GM04503 (cell line): ENCODE data around the gene TBC1D21.

Experiments used
- DNase-seq: peaks from one replicate; pipeline ENCODE4 v3.0.0-alpha.2; 2012; ENCODE audit warnings: low read depth

TBC1D21 gene

DNA sequence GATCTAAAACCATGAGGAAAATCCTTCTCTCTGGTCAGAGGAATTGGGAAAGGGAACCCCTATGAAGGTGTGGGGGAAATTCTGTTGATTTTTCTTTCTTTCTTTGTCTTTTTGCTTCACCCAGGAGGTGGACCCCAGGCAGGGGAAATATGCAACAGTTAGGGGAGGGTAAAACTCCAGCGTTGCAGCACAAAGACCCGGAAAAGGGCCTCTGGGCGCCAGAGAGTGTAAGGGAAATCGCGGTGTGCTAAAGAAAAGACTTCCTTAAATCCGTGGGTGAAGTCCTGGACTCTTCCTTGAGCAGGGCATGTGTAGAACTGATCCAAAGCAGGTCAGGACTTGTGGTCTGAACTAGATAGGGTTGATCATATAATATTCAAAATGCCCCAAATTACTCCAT lies 11.1 kb upstream of the TBC1D21 start:
- no peak for DNase-seq

DNA sequence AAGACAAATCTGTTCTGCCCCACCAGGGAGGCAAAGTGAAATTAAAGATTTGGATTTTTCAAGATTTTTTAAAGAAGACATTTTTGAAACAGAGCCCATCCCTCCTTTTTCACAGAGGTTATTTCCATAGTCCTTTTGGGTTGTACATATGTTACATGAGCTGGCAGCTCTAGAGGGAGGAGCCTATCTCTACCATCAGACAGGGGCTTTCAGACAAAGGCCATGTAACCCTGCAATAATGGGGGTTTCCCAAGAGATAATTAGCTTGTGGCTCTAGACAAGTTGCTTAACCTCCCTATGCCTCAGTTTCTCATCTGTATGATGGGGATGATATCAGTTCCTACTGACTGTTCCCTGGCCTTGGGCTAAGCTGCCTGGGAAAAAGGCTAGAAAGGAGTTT lies 8.0 kb upstream of the TBC1D21 start:
- DNase-seq = no peak

DNA sequence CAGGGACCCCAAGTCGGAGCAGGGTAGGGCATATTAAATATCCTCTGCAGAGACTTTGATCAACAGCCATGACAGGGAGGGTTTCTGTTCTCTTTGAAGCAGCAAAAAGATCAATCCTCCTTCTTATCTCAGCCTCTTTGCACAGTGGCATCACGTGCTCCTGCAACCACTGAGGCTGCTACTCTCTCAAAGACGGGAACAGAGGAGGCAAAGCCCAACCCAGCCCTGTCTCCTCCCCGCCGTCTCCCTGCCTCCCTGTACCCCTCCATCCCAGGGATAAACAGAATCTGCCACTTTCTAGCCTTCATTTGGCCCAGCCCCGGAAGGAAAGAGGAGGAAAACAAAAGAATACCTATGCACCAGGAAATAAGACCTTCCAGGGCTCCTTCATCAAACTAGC lies 7.5 kb upstream of the TBC1D21 start:
- no peak for DNase-seq

DNA sequence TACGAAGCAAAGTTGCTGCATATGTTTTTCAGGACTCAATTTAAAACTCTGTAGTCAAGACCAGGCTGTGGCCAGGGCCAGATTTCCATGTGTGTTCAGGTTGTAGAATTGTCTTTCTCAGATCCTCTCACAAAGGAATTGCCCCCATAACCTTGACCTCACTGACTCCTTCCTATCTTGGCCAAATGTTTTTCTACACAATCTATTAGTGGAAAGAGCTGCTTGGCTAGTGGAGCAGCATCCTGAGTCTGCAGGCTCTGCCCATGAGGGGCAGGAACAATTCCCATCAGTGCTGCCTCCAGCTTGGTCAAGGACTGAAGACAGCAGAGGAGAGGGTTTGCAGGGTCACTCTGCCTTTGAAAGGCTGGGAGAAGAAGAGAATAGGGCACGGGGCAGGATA lies 6.9 kb upstream of the TBC1D21 start:
- DNase-seq = no peak

DNA sequence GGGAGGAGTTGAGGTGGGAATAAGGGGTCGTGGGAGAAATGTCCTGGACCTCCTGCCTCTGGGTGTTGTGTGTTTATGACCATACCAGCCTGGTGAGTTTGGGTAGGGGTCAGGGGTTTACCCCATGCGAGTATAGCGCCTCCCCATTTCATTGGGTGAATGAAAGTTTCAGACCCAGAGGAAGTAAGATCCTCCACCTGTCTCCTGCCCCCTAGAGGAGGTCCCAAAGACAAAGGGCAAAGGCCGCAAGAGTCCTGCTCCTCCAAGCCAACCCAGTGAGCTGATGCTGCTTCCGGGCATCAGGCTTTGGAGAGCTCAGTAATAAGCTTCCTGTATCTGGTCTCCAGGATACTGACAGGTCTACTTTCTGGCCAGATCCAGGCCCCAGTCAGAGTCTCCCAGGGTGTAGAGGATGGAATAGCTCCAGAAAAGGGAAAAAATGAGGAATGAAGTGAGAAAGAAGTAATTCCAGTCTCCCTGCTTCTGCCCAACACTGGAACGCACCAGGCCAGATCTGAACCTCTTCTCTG lies 6.4 kb upstream of the TBC1D21 start:
- no peak for DNase-seq

DNA sequence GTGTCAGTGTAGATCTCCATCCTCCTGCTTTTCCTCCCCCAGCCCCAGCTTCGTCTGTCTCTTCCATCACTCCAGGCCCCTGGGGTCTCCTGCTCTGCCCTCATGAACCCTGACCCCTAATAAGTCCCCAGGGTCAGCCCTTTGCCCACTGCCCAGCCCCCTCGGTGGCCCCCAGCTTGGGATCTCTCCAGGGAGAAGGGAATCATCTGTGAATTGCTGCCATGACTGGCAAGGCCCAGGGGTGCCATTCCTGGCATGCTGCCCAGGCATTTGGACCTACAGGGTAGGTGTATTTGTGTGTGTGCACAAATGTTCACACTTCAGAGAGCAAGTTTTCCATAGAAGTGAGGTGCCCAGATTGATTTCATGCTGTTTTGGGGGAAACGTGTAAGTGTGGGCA lies 5.9 kb upstream of the TBC1D21 start:
- no peak for DNase-seq

DNA sequence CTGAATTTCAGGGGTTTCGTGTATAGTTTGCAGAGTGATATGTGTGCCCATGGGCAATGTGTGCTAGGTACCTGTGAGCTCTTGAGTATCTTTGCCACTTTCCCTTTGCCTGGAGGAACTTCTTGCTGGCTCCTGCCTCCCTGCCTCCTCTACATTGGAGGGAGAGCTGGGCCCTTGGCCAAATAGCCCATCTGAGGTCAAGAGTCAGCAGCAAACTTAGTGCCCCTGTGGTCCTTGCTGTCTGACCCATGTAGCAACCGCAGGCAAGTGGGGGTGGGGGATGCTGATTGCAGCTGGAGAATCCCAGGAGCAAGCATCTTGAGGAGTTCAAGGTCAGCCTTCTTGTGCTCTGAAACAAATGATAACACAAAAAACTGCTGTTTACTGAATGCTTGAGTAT lies 5.4 kb upstream of the TBC1D21 start:
- DNase-seq = no peak

DNA sequence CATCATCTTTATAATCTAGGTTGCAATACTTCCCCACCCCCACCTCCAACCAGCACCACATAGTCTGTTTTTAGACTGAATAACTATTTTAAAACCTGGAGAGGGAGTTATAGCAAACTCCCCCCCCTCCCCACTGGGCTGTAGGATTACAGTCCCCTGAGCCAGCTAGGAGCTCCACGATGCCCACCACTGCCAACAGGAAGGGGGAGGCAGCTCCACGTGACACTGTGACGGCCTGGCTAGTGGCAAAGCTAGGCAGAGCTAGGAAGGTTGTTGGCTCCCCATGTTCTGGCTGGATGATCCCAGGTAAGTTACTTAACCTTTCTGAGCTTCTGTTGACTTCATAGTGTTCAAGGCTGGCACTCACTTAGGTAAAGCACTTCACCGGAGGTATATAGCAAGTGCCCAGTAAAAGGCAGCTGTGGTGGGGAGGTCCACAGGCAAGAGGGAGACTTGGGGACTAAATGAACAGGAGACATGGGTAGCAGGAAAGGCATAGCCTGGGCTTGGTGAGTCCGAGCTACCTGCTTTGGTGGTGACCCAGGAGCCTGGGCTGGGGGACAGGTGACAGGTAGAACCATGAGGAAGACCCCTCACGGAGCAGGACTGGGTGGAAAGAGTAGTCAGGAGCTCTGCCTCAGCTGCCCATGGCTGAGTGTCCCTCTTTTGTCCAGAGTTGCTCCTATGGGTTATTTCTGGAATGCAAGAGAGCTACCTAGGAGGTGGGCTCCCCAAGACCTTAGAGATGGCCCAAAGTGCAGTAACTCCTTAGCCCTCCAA lies 4.0 kb upstream of the TBC1D21 start:
- no peak for DNase-seq

DNA sequence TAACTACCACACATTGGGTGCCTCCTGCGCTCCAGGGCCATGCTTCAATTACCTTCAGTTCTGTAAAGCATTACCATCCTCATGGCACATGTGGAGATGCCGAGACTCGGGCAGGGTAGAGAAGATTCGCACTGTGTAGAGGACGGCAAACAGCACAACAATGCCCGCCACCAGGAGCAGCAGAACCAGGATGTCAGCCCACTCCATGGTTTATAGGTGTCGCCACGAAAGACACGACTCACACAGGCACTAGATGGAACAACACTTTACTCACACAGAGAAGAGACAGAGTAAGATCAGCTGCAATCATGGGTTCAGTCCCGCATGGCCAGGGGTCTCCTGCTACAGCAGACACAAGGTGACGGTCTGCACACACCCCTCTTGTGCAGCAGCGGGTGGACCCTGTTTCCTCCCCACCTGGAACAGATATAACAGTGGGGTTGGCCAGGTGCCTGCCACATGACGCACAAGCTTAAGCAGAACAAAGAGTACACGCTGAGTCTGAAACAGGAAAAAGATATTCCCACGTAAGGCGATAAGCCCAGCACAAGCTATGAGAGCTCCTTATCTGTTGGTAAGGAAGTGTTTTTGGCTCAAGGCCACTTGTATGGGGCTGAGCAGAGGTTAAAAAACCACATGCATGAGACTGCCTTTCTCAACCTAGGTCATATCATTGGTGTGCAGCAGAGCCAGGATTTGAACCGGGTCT lies 2.5 kb upstream of the TBC1D21 start:
- no peak for DNase-seq

DNA sequence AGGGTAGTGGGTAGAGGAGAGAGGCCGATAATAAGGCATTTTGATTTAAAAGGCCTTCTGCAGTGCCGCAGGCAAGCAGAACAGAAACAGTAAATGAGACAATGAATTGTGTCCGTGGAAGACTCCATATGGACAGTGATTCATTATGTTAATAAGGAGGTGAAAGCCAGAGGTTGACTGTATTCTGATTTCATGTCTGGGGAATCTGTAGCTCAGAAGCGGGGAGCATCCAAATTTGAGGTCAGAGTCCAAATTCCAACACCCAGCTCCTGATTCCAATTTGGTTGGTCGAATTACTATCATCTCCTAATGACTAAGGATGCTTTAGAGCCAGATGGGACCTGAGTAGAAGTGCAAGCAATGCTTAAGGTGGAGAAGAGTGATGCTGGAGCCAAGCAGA lies 1.0 kb upstream of the TBC1D21 start:
- DNase-seq = peak; percentile 61

DNA sequence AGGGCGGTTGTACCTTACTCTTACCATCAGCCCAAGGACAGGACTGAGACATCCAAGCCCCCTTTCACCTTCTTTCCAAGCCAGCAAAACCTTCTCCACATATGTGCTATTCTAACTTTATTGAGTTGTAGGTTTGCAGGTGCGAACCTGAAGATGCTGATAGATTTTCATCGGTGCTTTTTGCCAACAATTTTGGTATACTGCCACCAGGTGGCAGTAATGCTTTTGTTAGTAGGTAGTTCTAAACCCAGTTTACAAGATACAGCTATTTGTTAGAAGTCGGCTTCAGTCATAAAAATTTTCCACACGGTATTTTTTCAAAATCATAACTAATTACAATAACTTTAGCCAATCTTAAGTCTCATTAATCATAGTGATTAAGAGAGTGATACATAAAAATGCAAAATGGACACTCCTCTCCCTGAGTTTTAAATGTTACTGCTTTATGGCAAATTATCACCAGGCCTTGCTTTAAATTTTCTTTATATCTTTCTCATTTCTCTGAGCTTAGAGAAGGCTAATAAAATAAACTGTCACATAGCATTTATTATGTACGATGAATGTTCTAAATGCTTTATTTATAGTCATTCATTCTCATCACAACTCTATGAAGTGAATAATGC lies 636 bp downstream of the TBC1D21 start:
- DNase-seq = no peak

DNA sequence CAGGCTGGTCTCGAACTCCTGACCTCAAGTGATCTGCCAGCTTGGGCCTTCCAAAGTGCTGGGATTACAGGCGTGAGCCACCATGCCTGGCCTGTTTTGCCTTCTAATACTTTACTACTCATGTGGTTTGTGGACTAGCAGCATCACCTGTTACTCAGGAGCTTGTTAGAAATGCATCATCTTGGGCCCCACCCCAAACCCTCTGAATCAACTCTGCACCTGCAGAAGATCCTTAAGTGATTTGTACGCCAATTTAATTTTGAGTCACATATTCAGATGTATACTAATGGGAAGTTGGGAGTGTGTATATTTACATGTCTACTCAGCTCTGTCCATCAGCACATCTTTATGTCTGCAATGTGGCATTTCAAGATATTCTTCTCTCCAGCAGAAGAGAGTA lies 6.1 kb downstream of the TBC1D21 start:
- no peak for DNase-seq

DNA sequence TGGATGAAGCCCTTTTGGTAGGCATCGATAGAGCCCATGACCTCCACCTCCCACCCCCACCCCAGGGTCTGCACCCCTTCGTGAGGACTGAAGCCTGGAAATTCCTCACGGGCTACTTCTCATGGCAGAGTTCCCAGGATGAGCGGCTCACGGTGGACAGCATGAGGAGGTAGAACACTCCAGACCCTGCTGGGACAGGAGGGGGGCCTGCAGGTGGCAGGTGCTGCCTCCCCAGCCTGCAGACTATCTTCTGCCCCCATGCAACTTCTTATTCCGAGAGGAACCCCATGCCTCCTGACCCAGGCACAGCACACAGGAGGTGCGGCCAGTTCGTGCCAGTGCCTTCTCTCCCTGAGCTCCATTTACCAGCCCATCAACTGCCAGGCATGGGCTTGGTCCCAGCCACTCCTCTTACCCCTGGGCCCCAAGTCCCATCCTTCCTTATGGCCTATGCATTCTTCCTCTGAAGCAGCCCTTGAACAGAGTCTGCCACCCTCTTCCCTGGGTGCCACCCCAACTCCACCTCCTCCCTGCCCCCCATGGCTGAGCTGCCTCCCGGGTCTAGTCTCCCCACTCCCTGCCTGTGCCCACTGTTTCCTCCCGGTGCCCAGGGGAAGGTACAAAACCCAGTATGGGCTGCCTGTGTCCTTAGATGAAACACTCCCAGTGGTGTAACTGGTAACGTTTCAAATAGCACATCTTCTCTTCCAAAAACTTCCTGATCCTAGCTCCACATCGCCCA lies 8.4 kb downstream of the TBC1D21 start:
- DNase-seq = no peak

DNA sequence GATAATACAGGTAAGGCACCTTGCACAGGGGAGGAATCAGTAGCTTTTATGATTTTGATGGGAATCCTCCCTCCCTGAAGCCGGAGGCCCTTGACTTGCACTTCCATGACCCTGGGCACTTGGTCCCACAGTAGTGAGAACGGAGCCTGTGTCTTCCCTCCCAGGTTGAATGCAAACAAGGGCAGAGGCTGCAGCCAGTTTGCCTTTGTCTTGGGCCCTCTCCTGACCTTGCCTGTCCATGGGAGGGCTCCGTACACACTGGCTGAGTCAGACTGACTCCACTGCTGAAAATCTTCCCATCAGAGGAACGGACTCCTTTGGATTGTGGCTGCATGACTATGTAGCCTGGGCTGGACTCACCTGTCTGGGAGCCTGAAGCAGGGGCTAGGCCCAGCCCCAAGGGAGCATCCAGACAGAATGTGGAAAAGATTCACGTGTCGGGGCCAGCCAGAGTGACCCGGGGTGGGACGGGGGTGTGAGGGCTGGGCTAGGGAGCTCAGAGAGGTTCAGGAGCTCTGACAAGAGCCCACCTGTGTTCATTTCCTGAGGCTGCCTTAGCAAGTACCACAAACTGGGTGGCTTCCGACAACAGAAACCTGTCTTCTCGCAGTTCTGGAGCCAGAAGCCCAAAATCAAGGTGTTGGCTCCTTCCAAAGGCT lies 9.5 kb downstream of the TBC1D21 start:
- no peak for DNase-seq

DNA sequence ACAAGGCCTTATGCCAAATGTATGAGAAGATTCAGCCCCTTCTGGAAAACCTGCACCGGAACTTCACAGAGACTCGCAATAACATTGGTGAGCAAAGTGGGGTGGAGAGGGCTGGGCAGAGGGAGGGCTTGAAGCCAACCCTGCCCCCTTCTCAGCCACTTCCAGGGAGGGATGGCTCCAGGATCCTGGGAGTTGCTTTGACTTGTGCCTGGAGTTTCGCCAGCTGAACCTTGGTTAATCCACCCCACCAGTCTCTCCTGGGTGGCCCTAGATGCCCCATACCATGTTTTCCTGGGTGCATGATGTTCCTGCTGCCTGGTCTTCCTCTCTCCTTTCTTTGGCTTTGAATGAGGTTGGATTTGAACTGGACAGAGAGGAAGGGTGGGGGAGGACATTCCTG lies 10.8 kb downstream of the TBC1D21 start:
- DNase-seq = no peak

DNA sequence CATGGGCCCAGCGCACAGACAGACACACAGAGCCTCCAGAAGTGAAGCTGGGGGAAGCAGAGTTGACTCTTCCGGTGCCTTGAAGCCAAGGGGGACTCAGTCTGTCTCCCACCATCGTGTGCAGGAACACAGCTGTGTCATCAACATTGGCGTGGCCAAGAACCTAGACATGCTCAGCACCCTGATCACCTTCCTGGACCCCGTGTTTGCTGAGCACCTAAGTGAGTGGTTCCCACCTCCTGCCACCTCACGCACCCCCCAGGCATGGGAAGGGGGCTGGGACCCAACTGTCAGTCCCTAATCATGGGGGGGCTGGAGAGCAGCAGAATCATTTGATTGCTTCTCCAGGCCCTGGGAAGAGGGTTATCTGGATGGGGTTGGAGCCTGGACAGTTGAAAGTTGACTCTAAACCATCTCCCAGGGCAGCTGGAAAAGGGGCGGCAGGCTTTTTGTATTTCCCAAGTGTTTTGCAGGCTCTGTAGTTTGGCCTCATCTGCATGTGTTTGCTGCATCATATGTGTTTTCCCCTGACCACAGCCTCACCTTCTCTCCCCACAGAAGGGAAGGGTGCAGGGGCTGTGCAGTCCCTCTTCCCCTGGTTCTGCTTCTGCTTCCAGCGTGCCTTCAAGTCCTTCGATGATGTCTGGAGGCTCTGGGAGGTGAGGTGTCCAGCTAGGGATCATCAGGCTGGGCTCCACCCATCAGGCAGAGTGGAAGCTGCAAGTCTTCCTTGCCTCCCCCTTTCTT lies 12.8 kb downstream of the TBC1D21 start:
- no peak for DNase-seq

DNA sequence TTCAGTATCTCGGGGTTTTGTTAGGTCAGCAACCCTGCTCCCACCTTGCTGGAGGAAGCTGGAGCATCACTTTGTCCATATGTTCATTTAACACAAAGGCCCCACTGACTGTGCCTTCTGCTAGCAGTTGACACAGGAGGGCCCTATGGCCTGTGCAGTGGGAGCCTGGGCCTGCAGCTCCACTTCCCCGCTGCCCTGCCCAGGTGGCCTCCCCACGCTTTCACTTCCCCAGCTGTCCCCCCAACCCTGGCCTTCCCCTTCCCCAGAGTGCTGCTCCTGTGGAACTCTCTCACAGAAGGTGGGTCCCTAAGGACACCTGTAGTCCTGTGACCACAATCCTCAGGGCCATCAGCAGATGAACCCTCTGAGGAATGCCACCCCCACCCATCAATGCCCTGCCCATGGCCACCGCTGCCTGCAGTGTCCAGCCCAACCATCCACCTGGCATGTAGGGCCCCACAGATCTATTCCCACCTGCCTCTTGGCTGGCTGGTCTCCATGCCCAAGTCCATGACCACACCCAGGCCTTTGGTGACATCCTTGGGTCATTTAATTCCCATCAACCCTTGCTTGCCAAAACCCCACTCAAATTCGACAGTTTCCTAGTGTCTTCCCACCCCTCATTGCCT lies 13.5 kb downstream of the TBC1D21 start:
- no peak for DNase-seq

DNA sequence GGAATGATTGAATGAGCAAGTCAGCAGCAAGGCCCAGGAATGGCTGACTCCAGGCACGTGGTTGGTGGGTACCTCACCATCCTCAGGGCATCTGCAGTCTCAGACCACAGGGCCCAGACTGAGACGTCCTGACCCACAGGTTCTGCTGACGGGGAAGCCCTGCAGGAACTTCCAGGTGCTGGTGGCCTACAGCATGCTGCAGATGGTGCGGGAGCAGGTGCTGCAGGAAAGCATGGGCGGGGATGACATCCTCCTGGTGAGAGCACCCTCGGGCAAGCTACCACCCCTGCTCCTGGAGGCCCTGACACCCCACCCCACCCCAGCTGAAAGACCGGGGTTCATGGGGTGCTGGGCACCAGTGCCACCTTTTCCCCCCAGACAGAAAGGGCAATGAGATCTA lies 14.1 kb downstream of the TBC1D21 start:
- no peak for DNase-seq

DNA sequence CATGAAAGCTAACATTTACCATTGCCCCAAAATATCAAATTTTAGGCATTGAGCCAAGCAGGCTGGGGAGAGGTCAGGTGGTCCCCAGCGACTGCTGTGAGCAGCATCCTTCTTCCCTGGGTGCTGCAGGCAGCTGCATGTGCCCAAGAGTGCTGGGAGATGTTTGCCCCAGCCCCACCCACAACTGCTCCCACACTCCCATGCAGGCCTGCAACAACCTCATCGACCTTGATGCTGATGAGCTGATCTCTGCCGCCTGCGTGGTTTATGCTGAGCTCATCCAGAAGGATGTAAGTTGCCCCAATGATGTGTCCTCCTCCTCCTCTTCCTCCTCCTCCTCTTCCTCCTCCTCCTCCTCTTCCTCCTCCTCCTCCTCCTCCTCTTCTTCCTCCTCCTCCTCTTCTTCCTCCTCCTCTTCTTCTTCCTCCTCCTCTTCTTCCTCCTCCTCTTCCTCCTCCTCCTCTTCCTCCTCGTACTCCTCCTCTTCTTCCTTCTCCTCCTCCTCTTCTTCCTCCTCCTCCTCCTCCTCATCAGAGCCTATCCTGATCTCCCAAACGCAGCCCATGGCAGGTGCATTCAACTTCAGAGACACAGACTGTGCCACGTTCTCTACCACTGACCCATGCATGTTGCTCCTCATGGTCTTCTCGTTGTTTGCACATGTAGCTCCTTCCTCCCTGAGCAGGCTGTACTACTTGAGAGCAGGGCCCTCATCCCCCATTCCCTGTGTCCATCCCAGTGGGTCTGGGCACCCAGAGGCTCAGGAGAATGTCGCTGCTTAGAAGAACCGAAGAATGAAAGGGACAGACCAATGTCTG lies 15.1 kb downstream of the TBC1D21 start:
- DNase-seq = no peak
